Esophagus (tissue), 2 donors: ENCODE data around the gene WBP1L. TPM values are rescaled to one million over a fixed set of nuclear protein-coding genes. Genes with fewer than 3 reads are reported as not detected.
"Not testable (repeated sequence)": the region's sequence is repeated elsewhere in the genome, so short reads cannot be mapped to it uniquely, and the experiment has no call there.

ENCODE experiments used
- H3K27ac ChIP-seq, 2 donors: one replicate each; pipeline ENCODE4 v1.5.1; 2013; ENCODE audit warnings: low read depth in 2 of 2, mild to moderate bottlenecking in 2 of 2, inconsistent platforms in 1 of 2, low read length in 1 of 2, moderate library complexity in 1 of 2
- H3K27me3 ChIP-seq, 2 donors: one replicate each; pipeline ENCODE4 v1.6.1; 2013; ENCODE audit warnings: low read length in 2 of 2, control low read depth in 1 of 2, mild to moderate bottlenecking in 1 of 2; ENCODE audit not compliant: insufficient read depth in 2 of 2, control insufficient read depth in 1 of 2
- H3K36me3 ChIP-seq, 2 donors: one replicate each; pipeline ENCODE4 v1.6.1; 2013; ENCODE audit warnings: low read length in 1 of 2; ENCODE audit not compliant: control insufficient read depth in 2 of 2, insufficient read depth in 2 of 2
- H3K4me1 ChIP-seq, 2 donors: one replicate each; pipeline ENCODE4 v1.6.1; 2013; ENCODE audit warnings: low read length in 1 of 2; ENCODE audit not compliant: control insufficient read depth in 2 of 2, insufficient read depth in 2 of 2
- H3K4me3 ChIP-seq, 2 donors: one replicate each; pipeline ENCODE4 v1.5.1; 2013; ENCODE audit warnings: low read length in 2 of 2, mild to moderate bottlenecking in 2 of 2, low read depth in 1 of 2, moderate library complexity in 1 of 2
- H3K9me3 ChIP-seq, 2 donors: one replicate each; pipeline ENCODE4 v1.6.1; 2013; ENCODE audit warnings: mild to moderate bottlenecking in 2 of 2, low read depth in 1 of 2, low read length in 1 of 2, moderate library complexity in 1 of 2; ENCODE audit not compliant: control insufficient read depth in 2 of 2, insufficient read depth in 1 of 2
- WGBS, 2 donors: extraction: QIAGEN DNeasy Blood & Tissue Kit; methylation state at CpG; one replicate each; pipeline ENCODE4 v1.1.7; 2013; 5-methylcytosine and 5-hydroxymethylcytosine counted together
- polyA plus RNA-seq, 2 donors: library from polyadenylated mRNA; stranded (reverse); fragments of 200-250 nt; gene quantifications; one replicate each; pipeline ENCODE4 v1.2.3, GENCODE V29; 2013
- donor health status: healthy with polysubstance abuse.
- donor health status: Bipolar disorder and iron deficiency.

Gene WBP1L
- polyA plus RNA-seq, 2 donors = 13.4 to 17.1 TPM

DNA sequence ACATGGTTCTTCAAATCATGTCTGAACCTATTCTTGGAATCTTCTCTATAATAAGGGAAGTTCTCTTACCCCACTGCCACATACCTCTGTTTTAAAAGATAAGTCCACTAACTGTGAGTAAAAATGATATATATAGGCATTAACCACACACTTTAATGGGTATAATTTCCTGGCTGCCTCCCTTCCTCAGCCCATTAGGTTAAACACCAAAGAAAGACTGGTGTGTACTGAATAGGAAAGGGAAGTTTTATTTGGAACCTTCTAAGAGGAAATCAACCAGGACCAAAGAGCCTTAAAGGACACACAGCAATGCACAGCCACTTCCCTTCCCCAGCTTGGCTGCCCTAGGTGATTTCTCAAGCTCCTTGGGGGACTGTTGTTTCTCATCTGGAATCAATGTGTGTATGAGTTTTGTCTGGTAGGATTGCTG, 5.0 kb upstream of the WBP1L start:
- Histone ChIP-seq H3K4me3 (no peak overlapping the region), H3K4me1 (no peaks in the 10 kb centered on the region), H3K27me3 (no peaks in the 10 kb centered on the region), H3K27ac (no peak overlapping the region), H3K36me3 (peaks cover 0 to 4% of the 10 kb centered on the region in 2 donors), H3K9me3 (no peaks in the 10 kb centered on the region)

DNA sequence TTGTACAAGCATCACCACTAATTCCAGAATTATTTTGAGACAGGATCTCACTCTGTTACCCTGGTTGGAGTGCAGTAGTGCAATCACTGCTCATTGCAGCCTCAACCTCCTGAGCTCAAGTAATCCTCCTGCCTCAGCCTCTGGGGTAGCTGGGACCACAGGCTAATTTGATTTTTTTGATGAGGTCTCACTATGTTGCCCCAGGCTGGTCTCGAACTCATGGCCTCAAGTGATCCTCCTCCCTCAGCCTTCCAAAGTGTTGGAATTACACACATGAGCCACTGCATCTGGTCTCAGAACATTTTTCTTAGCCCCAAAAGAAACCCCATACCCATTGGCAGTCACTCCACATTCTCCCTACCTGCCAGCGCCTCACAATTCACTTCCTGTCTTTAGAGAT, 3.5 kb upstream of the WBP1L start:
- Histone ChIP-seq H3K36me3 (no peaks in the 10 kb centered on the region), H3K27me3 (no peaks in the 10 kb centered on the region), H3K4me1 (peaks cover 0 to 2% of the 10 kb centered on the region in 2 donors), H3K9me3 (no peaks in the 10 kb centered on the region), H3K27ac (no peak overlapping the region), H3K4me3 (no peak overlapping the region)
- WGBS, 2 donors = 79 to 86% methylated on average over 2 of the region's 2 CpGs

DNA sequence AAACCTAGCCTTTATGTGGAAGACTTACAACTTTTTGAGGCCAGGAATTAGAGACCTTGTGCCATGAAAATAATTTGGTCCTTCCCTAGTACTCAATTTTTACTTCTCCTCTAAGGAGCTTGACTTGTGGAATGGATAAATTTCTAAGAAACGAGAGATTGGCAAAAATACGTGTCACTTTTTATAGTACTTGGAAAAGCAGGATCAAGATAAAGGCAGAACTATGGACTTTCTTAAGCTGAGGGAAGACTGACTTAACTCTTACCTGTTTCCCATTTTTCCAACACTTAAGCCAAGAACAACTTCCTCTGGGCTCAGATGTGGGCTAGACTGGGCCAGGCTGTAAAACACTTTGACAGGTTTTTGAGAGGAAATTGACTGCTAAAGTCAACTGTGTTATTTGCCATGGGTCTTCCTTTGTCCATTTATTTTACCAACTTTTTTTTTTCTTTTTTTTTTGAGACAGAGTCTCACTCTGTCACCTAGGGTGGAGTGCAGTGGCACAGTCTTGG, 2.0 kb upstream of the WBP1L start:
- Histone ChIP-seq H3K27me3 (no peaks in the 10 kb centered on the region), H3K36me3 (no peaks in the 10 kb centered on the region), H3K9me3 (no peaks in the 10 kb centered on the region), H3K27ac (no peak overlapping the region), H3K4me3 (no peak overlapping the region), H3K4me1 (peaks cover 0 to 2% of the 10 kb centered on the region in 2 donors)
- 65 to 75% methylated on average over 2 of the region's 2 CpGs for WGBS, 2 donors

DNA sequence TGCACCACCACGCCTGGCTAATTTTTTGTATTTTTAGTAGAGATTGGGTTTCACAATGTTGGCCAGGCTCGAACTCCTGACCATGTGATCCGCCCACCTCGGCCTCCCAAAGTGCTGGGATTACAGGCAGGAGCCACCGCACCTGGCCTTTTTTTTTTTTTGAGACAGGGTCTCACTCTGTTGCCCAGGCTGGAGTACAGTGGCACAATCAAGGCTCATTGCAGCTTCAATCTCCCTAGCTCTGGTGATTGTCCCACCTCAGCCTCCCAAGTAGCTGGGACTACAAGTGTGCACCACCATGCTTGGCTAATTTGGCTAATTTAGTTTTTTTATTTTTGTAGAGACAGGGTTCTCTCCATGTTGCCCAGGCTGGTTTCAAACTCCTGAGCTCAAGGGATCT, 1.4 kb upstream of the WBP1L start:
- H3K4me3 ChIP-seq, H3K4me1 ChIP-seq, H3K9me3 ChIP-seq, H3K27me3 ChIP-seq, H3K36me3 ChIP-seq, H3K27ac ChIP-seq: not testable (repeated sequence)
- 90 to 93% methylated on average over 5 of the region's 5 CpGs for WGBS, 2 donors

DNA sequence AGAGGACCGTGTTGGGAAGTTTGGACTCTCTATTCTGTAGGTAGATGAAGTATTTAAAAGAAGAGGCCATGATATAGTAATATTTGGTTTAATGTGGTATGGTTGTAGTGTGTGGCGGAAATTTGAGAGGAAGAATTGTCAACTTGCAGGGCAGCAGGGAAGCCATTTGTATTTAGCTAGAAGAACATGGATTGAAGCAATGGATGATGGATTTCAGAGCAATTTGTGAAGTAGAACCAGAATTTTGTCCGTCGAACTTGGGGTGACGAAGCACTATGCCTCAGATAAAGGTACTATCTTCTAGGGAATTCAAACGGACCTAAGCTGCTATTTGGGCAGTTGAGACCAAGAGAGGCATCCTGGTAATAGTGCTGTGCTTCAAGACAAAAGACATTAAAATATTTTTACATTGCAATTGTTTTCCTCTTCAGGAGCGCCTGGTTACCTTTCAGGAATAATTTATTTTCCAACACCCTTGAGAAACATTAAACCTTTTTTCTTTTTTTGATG, 615 bp upstream of the WBP1L start:
- Histone ChIP-seq H3K36me3 (no peaks in the 10 kb centered on the region), H3K4me1 (peaks cover 0 to 2% of the 10 kb centered on the region in 2 donors), H3K27ac (no peak overlapping the region), H3K4me3 (no peak overlapping the region), H3K9me3 (no peaks in the 10 kb centered on the region), H3K27me3 (no peaks in the 10 kb centered on the region)
- WGBS, 2 donors = 36 to 38% methylated on average over 7 of the region's 7 CpGs

DNA sequence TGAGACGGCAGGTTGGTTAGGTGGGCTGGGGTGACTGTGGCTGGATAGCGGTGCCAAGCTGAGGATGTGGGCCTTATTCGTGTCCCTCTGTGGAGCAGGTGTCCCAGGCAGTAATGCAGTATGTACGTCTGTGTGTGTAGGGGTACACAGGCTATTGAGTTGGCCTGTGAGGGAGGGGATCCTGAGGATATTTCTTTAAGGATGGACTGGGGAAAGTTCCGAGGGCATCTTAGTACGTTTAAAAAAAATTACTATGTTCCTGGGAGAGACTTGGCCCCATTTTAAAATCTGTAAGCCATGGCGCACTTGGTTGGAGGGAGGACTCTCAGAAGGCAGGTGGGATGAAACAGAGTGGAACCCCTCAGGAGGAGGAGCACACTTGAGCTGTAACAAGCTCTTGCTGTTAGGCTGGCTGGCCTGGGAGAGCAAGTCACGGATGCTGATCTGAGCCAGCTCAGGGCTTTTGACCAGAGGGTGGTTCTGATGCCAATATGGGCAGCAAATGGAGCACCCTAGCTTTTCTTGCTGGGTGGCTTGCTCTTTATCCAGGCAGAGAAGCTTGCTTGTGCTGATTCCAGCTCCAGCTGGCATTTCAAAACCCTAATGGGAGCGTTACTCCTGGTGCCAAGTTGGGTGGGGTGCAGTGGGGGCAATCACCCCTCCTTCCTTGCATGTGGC, 765 bp downstream of the WBP1L start:
- Histone ChIP-seq H3K9me3 (no peaks in the 10 kb centered on the region), H3K36me3 (no peaks in the 10 kb centered on the region), H3K4me1 (peaks cover 0 to 2% of the 10 kb centered on the region in 2 donors), H3K27me3 (no peaks in the 10 kb centered on the region), H3K27ac (peak overlapping the region; percentile 85 to 94), H3K4me3 (peak overlapping the region; percentile 93 to 96)
- 3 to 9% methylated on average over 9 of the region's 9 CpGs for WGBS, 2 donors

- Histone ChIP-seq H3K27ac (no peak overlapping the region), H3K9me3 (no peaks in the 10 kb centered on the region), H3K36me3 (no peaks in the 10 kb centered on the region), H3K4me3 (peak overlapping the region in 1 of 2 donors; percentile 93), H3K27me3 (no peaks in the 10 kb centered on the region), H3K4me1 (peaks cover 0 to 2% of the 10 kb centered on the region in 2 donors)
- 49 to 60% methylated on average over 4 of the region's 4 CpGs for WGBS, 2 donors
These were observed 1.4 kb downstream of the WBP1L start for GRCh38 chr10:102745157-102745556.

DNA sequence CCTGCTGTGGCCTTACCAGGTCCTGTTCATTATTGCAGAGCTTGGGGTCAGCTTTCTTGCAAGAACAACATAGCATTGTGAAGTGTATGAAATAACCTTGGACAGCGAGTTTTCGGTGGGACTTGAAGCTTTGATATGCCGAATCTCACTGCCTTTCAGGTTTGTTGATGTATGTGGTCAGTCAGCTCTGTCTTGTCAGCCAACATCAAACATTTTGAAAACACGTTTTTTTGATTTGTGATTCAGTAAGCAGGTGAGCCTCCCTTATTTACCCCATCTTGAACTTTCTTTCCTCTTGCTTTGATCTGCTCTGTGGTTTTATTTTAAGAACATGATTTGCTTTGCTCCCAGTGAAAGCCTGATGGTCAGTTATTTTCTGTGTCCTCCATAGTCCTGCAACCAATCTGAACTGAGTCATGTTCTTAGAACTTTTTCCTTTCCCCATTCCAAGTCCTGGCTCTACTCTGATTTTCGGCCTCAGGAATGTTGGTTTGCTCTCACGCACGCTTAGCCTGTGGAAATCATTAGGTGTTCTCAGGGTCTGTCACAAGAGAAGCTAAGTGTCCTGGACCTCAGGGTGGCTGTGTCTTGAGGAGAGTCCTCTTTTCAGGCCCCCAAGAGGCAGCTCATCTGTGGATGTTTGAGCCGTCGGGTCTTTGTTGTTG, 8.7 kb downstream of the WBP1L start:
- peaks cover 0 to 10% of the 10 kb centered on the region in 2 donors for H3K4me1 ChIP-seq
- H3K9me3 ChIP-seq = no peaks in the 10 kb centered on the region
- WGBS, 2 donors = 76 to 78% methylated on average over 9 of the region's 9 CpGs
- peak overlapping the region; percentile 72 for H3K27ac ChIP-seq
- no peaks in the 10 kb centered on the region for H3K27me3 ChIP-seq
- no peak overlapping the region for H3K4me3 ChIP-seq
- H3K36me3 ChIP-seq = no peaks in the 10 kb centered on the region

DNA sequence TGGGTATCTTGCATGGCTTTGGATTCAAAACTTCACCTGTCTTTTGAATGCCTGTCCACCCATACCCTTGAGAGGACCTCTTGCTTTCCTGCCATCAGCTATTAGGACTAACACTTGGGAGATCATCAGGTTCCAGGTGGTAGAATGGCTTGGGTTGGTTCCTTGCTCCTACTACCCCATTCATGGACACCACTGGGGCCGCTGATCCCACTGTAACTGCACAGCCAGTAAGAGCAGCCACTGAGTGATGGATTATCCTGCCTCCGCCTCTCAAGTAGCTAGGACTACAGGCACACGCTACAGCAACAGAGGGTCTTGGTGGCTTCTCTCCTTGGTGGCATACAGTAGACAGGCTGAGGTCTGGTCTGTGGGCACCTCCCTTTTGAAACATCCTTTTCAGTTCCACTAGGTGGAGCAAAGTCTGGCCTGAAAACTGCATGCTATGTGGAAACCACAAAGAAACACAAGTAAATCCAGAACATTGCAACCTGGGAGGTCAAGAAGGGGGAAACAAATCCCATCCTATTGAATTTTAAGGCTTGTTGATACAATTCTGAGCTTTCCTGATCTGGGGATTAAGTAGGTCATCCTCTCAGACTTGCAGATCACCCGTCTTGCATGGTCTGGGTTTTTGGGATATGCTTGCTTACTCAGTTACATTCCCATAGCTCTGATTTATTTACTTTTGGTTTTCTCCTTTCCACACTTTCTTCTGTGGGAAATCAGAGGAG, 9.4 kb downstream of the WBP1L start:
- Histone ChIP-seq H3K9me3 (no peaks in the 10 kb centered on the region), H3K4me1 (peaks cover 0 to 10% of the 10 kb centered on the region in 2 donors), H3K4me3 (no peak overlapping the region), H3K27ac (peak overlapping the region; percentile 72), H3K36me3 (no peaks in the 10 kb centered on the region), H3K27me3 (no peaks in the 10 kb centered on the region)
- 68 to 76% methylated on average over 4 of the region's 4 CpGs for WGBS, 2 donors
